H1 (cell line): ENCODE results near the gene LOXL1. TPM values are rescaled to one million over a fixed set of nuclear protein-coding genes. Genes with fewer than 3 reads are reported as not detected.

Experiments
- CTCF ChIA-PET: fragments of 300-600 bp; sonication (Branson Sonifier 250); formaldehyde crosslinking; loops from one replicate; lab custom pipeline; 2021; ENCODE audit not compliant: partially characterized antibody; lab: Charles Lee
- POLR2A ChIA-PET: fragments of 300-600 bp; sonication (Branson Sonifier 250); formaldehyde crosslinking; loops from one replicate; lab custom pipeline; 2021; ENCODE audit warnings: inconsistent platforms; ENCODE audit not compliant: partially characterized antibody; lab: Charles Lee
- DNase-seq, 2 experiments: peaks; one replicate each; pipeline versions ENCODE4 v3.0.0 to v3.0.0-alpha.2; 2010 to 2022; ENCODE audit warnings: low spot score in 2 of 2, low read depth in 1 of 2, mixed read lengths in 1 of 2
- FAIRE-seq: peaks from 2 replicates; lab custom pipeline; 2011; peaks lifted over from hg19 to GRCh38; lab: Jason Lieb, UNC
- H2AFZ ChIP-seq: 2 replicates; pipeline ENCODE4 v1.8.1; 2012; ENCODE audit warnings: low read length, inconsistent platforms
- H2AK5ac ChIP-seq: 2 replicates; pipeline ENCODE4 v1.6.1; 2013; ENCODE audit warnings: low read depth, low read length
- H2BK120ac ChIP-seq: replicated peaks from 2 replicates; pipeline ENCODE3; 2013; ENCODE audit warnings: low read depth, low read length, inconsistent platforms
- H2BK12ac ChIP-seq: 2 replicates; pipeline ENCODE4 v1.6.1; 2013; ENCODE audit warnings: low read depth, low read length
- H2BK15ac ChIP-seq: 2 replicates; pipeline ENCODE4 v1.6.1; 2013; ENCODE audit warnings: low read length
- H2BK20ac ChIP-seq: 2 replicates; pipeline ENCODE4 v1.6.1; 2013; ENCODE audit warnings: low read length
- H2BK5ac ChIP-seq: 2 replicates; pipeline ENCODE4 v1.6.1; 2013; ENCODE audit warnings: low read depth, low read length
- H3K14ac ChIP-seq: 2 replicates; pipeline ENCODE4 v1.6.1; 2013; ENCODE audit warnings: inconsistent platforms; ENCODE audit not compliant: insufficient read length
- H3K18ac ChIP-seq: 2 replicates; pipeline ENCODE4 v1.6.1; 2013; ENCODE audit warnings: low read length; ENCODE audit errors: extremely low read depth
- H3K23ac ChIP-seq: 2 replicates; pipeline ENCODE4 v1.6.1; 2013; ENCODE audit warnings: inconsistent platforms; ENCODE audit not compliant: insufficient read length
- H3K23me2 ChIP-seq: 2 replicates; pipeline ENCODE4 v1.6.1; 2013; ENCODE audit warnings: low read depth, low read length
- H3K27ac ChIP-seq: 2 replicates; pipeline ENCODE4 v1.6.1; 2011; ENCODE audit warnings: low read depth, low read length, inconsistent platforms
- H3K27me3 ChIP-seq, 4 experiments: replicated peaks in 1 of 4; 1 replicate in 1 of 4; 2 replicates in 3 of 4; pipeline versions ENCODE4 v1.6.1 to v1.8.1; 2011 to 2013; ENCODE audit warnings: low read length in 3 of 4, mild to moderate bottlenecking in 3 of 4, inconsistent platforms in 2 of 4, mixed read lengths in 2 of 4, moderate library complexity in 1 of 4; ENCODE audit not compliant: control insufficient read depth in 3 of 4, insufficient read depth in 3 of 4; ENCODE audit errors: extremely low read depth in 1 of 4
- H3K36me3 ChIP-seq, 4 experiments: 2 replicates each; pipeline versions ENCODE4 v1.6.1 to v1.8.1; 2011 to 2013; ENCODE audit warnings: mild to moderate bottlenecking in 4 of 4, low read length in 3 of 4, moderate library complexity in 2 of 4, control low read depth in 1 of 4, inconsistent platforms in 1 of 4; ENCODE audit not compliant: insufficient read depth in 4 of 4, control insufficient read depth in 2 of 4
- H3K4ac ChIP-seq: replicated peaks from 2 replicates; pipeline ENCODE3; 2013; ENCODE audit warnings: low read length, low read depth, mixed read lengths, inconsistent platforms; ENCODE audit not compliant: insufficient read length
- H3K4me1 ChIP-seq, 4 experiments: replicated peaks in 1 of 4; 1 replicate in 1 of 4; 2 replicates in 3 of 4; pipeline versions ENCODE4 v1.6.1 to v1.8.1; 2011 to 2013; ENCODE audit warnings: low read length in 3 of 4, inconsistent platforms in 2 of 4, mixed read lengths in 1 of 4; ENCODE audit not compliant: insufficient read depth in 4 of 4, control insufficient read depth in 3 of 4
- H3K4me2 ChIP-seq, 2 experiments: 2 replicates each; pipeline versions ENCODE4 v1.6.1 to v1.8.1; 2011 to 2013; ENCODE audit warnings: low read depth in 2 of 2, low read length in 2 of 2, control low read depth in 1 of 2, inconsistent platforms in 1 of 2, mild to moderate bottlenecking in 1 of 2; ENCODE audit not compliant: insufficient read depth in 1 of 2
- H3K4me3 ChIP-seq, 4 experiments: fragments of 200-600, 300-600 bp in 1 of 4; sonication (generic), shearing (Covaris generic), sonication (Bioruptor Twin) in 1 of 4; 2 replicates each; pipeline versions ENCODE4 v1.5.1 to v1.8.1; 2011 to 2016; ENCODE audit warnings: low read length in 4 of 4, low read depth in 3 of 4, control low read depth in 2 of 4, inconsistent platforms in 2 of 4, mild to moderate bottlenecking in 2 of 4, mixed read lengths in 1 of 4, moderate library complexity in 1 of 4; ENCODE audit not compliant: insufficient read depth in 2 of 4; ENCODE audit errors: extremely low read depth in 1 of 4
- H3K56ac ChIP-seq: replicated peaks from 2 replicates; pipeline ENCODE3; 2013; ENCODE audit warnings: low read depth, mild to moderate bottlenecking, mixed read lengths, low read length, inconsistent platforms; ENCODE audit not compliant: insufficient read length
- H3K79me1 ChIP-seq: 2 replicates; pipeline ENCODE4 v1.6.1; 2013; ENCODE audit warnings: low read depth, low read length, control low read depth
- H3K79me2 ChIP-seq, 2 experiments: 2 replicates each; pipeline versions ENCODE4 v1.6.1 to v1.8.1; 2012 to 2013; ENCODE audit warnings: low read length in 2 of 2, mild to moderate bottlenecking in 2 of 2, inconsistent platforms in 1 of 2; ENCODE audit not compliant: insufficient read depth in 2 of 2, control insufficient read depth in 1 of 2
- H3K9ac ChIP-seq, 4 experiments: replicated peaks in 1 of 4; 1 replicate in 1 of 4; 2 replicates in 3 of 4; pipeline versions ENCODE4 v1.6.1 to v1.8.1; 2011 to 2013; ENCODE audit warnings: low read depth in 3 of 4, low read length in 3 of 4, control low read depth in 2 of 4, mild to moderate bottlenecking in 2 of 4, moderate library complexity in 2 of 4, inconsistent platforms in 1 of 4; ENCODE audit errors: extremely low read depth in 1 of 4
- H3K9me3 ChIP-seq, 2 experiments: 2 replicates each; pipeline versions ENCODE4 v1.6.1 to v1.8.1; 2012 to 2013; ENCODE audit warnings: mild to moderate bottlenecking in 2 of 2, moderate library complexity in 2 of 2, control low read depth in 1 of 2, inconsistent platforms in 1 of 2, low read depth in 1 of 2, low read length in 1 of 2, mixed read lengths in 1 of 2; ENCODE audit not compliant: insufficient read depth in 2 of 2
- H4K20me1 ChIP-seq, 2 experiments: replicated peaks in 1 of 2; 2 replicates each; pipeline versions ENCODE3 to v1.8.1; 2011 to 2013; ENCODE audit warnings: inconsistent platforms in 2 of 2, low read length in 2 of 2, mild to moderate bottlenecking in 1 of 2; ENCODE audit not compliant: insufficient read depth in 2 of 2, control insufficient read depth in 1 of 2
- H4K5ac ChIP-seq: 2 replicates; pipeline ENCODE4 v1.6.1; 2013; ENCODE audit warnings: low read length, low read depth, mixed read lengths, inconsistent platforms; ENCODE audit not compliant: insufficient read length
- H4K8ac ChIP-seq: 2 replicates; pipeline ENCODE4 v1.8.0; 2013; ENCODE audit warnings: mild to moderate bottlenecking, moderate library complexity, low read length, inconsistent platforms; ENCODE audit not compliant: insufficient read depth; ENCODE audit errors: extremely low read depth
- H4K91ac ChIP-seq: replicated peaks from 2 replicates; pipeline ENCODE3; 2013; ENCODE audit warnings: low read length, mixed read lengths, inconsistent platforms; ENCODE audit not compliant: insufficient read length
- ASH2L ChIP-seq: fragments of 200-600, 300-600 bp; sonication (generic); IDR thresholded peaks from one replicate; pipeline ENCODE4 v1.7.1; 2017; ENCODE audit warnings: low read length
- CTCF ChIP-seq, 3 experiments: IDR thresholded peaks; 1 replicate in 2 of 3; 2 replicates in 1 of 3; pipeline versions ENCODE4 v1.5.1 to v1.6.1; 2011; ENCODE audit warnings: low read length in 3 of 3, mild to moderate bottlenecking in 3 of 3, inconsistent platforms in 2 of 3, low read depth in 1 of 3, moderate library complexity in 1 of 3; ENCODE audit not compliant: insufficient read depth in 1 of 3; ENCODE audit errors: control extremely low read depth in 1 of 3
- FOSL1 ChIP-seq: IDR thresholded peaks from 2 replicates; pipeline ENCODE4 v1.6.1; 2011; ENCODE audit warnings: mild to moderate bottlenecking, low read depth, low read length, moderate library complexity; ENCODE audit not compliant: insufficient read depth
- GTF2F1 ChIP-seq: IDR thresholded peaks from 2 replicates; pipeline ENCODE4 v1.6.1; 2012; ENCODE audit warnings: low read depth, low read length, improper control_type of control experiment, borderline replicate concordance
- SP2 ChIP-seq: IDR thresholded peaks from 2 replicates; pipeline ENCODE4 v1.6.1; 2012; ENCODE audit warnings: mild to moderate bottlenecking, low read length, inconsistent platforms
- TAF7 ChIP-seq: optimal IDR thresholded peaks from 2 replicates; pipeline ENCODE3; 2011; ENCODE audit warnings: low read depth, mild to moderate bottlenecking, inconsistent platforms, low read length, moderate library complexity, borderline replicate concordance
- USF2 ChIP-seq: IDR thresholded peaks from 2 replicates; pipeline ENCODE4 v1.6.1; 2011; ENCODE audit warnings: low read length, improper control_type of control experiment
- ZNF274 ChIP-seq: IDR thresholded peaks from 2 replicates; pipeline ENCODE4 v1.7.0; 2012; ENCODE audit warnings: low read length, borderline replicate concordance; ENCODE audit errors: extremely low read depth
- WGBS, 2 experiments: shearing (Covaris generic) in 1 of 2; methylation state at CpG; one replicate each; pipeline versions ENCODE4 v1.1.6 to v1.1.7; 2013 to 2015; ENCODE audit warnings: low lambda C conversion rate in 2 of 2, mixed read lengths in 2 of 2, inconsistent platforms in 1 of 2, low coverage in 1 of 2, missing lambda C conversion rate in 1 of 2; ENCODE audit not compliant: insufficient replicate concordance in 2 of 2, insufficient coverage in 1 of 2, insufficient read length in 1 of 2; ENCODE audit errors: extremely low coverage in 1 of 2, missing lambda C conversion rate in 1 of 2; 5-methylcytosine and 5-hydroxymethylcytosine counted together
- polyA plus RNA-seq, 7 experiments: library from polyadenylated mRNA; depleted of rRNA in 3 of 7; stranded (reverse) in 5 of 7; unstranded in 2 of 7; fragments of >200 nt in 5 of 7; fragments of 200-250 nt in 2 of 7; gene quantifications; 1 replicate in 5 of 7; 2 replicates in 1 of 7; 4 replicates in 1 of 7; pipeline versions ENCODE4 v1.2.1 to v1.2.3, GENCODE V29; 2011 to 2013; ENCODE audit warnings: missing spikeins in 2 of 7, mixed read lengths in 2 of 7
- total RNA-seq: library from RNA; stranded (reverse); fragmentation: NEBNext Ultra II Directional; extraction: Animal tissue kit (Norgen Biotek cat#: 25700); gene quantifications from 2 replicates; pipeline ENCODE4 v1.2.1, GENCODE V29; 2021

LOXL1 gene
- total and polyA plus RNA-seq, 2 of the 8 experiments (the other 6 are each of a cell fraction or from before 2014, with no cell fraction given), result 8.1 to 14.4 TPM

- no peak for DNase-seq
- Histone ChIP-seq H2BK120ac (no peak overlapping the region), H4K91ac (no peak overlapping the region), H3K79me2 (no peaks in the 10 kb centered on the region), H3K27ac (no peak overlapping the region), H3K56ac (no peak overlapping the region), H4K20me1 (peaks cover 0 to 7% of the 10 kb centered on the region in 2 experiments), H2AFZ (no peak overlapping the region), H3K9me3 (no peaks in the 10 kb centered on the region), H2BK5ac (no peak overlapping the region), H3K23me2 (peaks cover 5% of the 10 kb centered on the region; the same call in 1 of the 2 replicates), H3K27me3 (no peaks in the 10 kb centered on the region; a peak in 1 of 7 replicates), H3K36me3 (no peaks in the 10 kb centered on the region), H2BK12ac (no peak overlapping the region), H3K4me2 (no peak overlapping the region), H3K4ac (no peak overlapping the region), H3K14ac (no peak overlapping the region), H3K79me1 (no peaks in the 10 kb centered on the region), H4K8ac (no peak overlapping the region), H4K5ac (no peak overlapping the region), H3K23ac (no peak overlapping the region), H3K18ac (no peak overlapping the region), H2BK15ac (no peak overlapping the region), H2BK20ac (no peak overlapping the region), H2AK5ac (no peak overlapping the region), H3K4me1 (peaks cover 0 to 9% (median 3%) of the 10 kb centered on the region in 4 experiments; a peak in 6 of 7 replicates), H3K4me3 (no peak overlapping the region), H3K9ac (no peak overlapping the region)
- no peak for FAIRE-seq
- CTCF ChIA-PET, result interaction anchor here (0.7 to 2.6 kb wide), 7 partner anchors 9 to 95 kb away, joined by 3 to 16 read pairs (median 4); no protein-coding TSS in a partner anchor
- WGBS, 2 experiments, result 68% methylated on average over 6 of the region's 6 CpGs; no CpG with 5 or more reads in 1 of the 2 experiments
- POLR2A ChIA-PET, result no interaction called here
- TF ChIP-seq FOSL1, result no peak
- no peak for TF ChIP-seq ZNF274
- no peak for TF ChIP-seq CTCF (IDR thresholded peaks at IDR 0.05; ENCODE audit: control extremely low read depth in 1 of 3, insufficient read depth in 1 of 3, low read depth in 1 of 3, low read length in 3 of 3)
- TF ChIP-seq GTF2F1, result no peak
- TF ChIP-seq ASH2L, result no peak
- TF ChIP-seq SP2, result no peak
- TF ChIP-seq TAF7, result no peak
- TF ChIP-seq USF2, result no peak
These were observed 6.3 kb downstream of the LOXL1 start for GRCh38 chr15:73932381-73933191.
